ENCODE measurements around the gene INSYN1.

Gene INSYN1

GRCh38 chr15:73799466-73799865, 46.3 kb upstream of the INSYN1 start:
- TF ChIP-seq YY1 (IDR thresholded peaks at IDR 0.05; ENCODE audit: low read depth): no peak
- no peak for TF ChIP-seq FOXM1 (IDR thresholded peaks at IDR 0.05; ENCODE audit: borderline replicate concordance, low read depth)
- no peak for TF ChIP-seq TCF12 (IDR thresholded peaks at IDR 0.05; ENCODE audit: low read depth)
- TF ChIP-seq ZBTB7A (IDR thresholded peaks at IDR 0.05; ENCODE audit: low read depth): no peak
- TF ChIP-seq TEAD4 (IDR thresholded peaks at IDR 0.05): no peak
- TF ChIP-seq MAX (IDR thresholded peaks at IDR 0.05): no peak
- TF ChIP-seq EGR1 (IDR thresholded peaks at IDR 0.05): no peak
- TF ChIP-seq CREB1 (IDR thresholded peaks at IDR 0.05; ENCODE audit: low read depth): no peak
- no peak for TF ChIP-seq CEBPB (IDR thresholded peaks at IDR 0.05)
- TF ChIP-seq USF1 (IDR thresholded peaks at IDR 0.05): no peak
- TF ChIP-seq REST (IDR thresholded peaks at IDR 0.05; ENCODE audit: low read depth): no peak

- TF ChIP-seq REST (IDR thresholded peaks at IDR 0.05; ENCODE audit: low read depth) (no peak), ZBTB7A (IDR thresholded peaks at IDR 0.05; ENCODE audit: low read depth) (no peak), RAD21 (IDR thresholded peaks at IDR 0.05; ENCODE audit: low read depth) (no peak), NFIC (IDR thresholded peaks at IDR 0.05) (peak; percentile 6; the same call in 1 of the 2 replicates), CREB1 (IDR thresholded peaks at IDR 0.05; ENCODE audit: low read depth) (no peak), MAX (IDR thresholded peaks at IDR 0.05) (no peak), FOXM1 (IDR thresholded peaks at IDR 0.05; ENCODE audit: borderline replicate concordance, low read depth) (no peak), TEAD4 (IDR thresholded peaks at IDR 0.05) (peak; percentile 31; the same call in 1 of the 2 replicates), CEBPB (IDR thresholded peaks at IDR 0.05) (no peak), TCF12 (IDR thresholded peaks at IDR 0.05; ENCODE audit: low read depth) (no peak), EGR1 (IDR thresholded peaks at IDR 0.05) (no peak), EP300 (IDR thresholded peaks at IDR 0.05; ENCODE audit: borderline replicate concordance) (no peak), TAF1 (IDR thresholded peaks at IDR 0.05; ENCODE audit: low read depth) (no peak), YY1 (IDR thresholded peaks at IDR 0.05; ENCODE audit: low read depth) (no peak), USF1 (IDR thresholded peaks at IDR 0.05) (no peak)
Measured at GRCh38 chr15:73797366-73798158, 44.4 kb upstream of the INSYN1 start.

GRCh38 chr15:73796331-73796831, 43.2 kb upstream of the INSYN1 start:
- TF ChIP-seq MAX (IDR thresholded peaks at IDR 0.05) (no peak), TAF1 (IDR thresholded peaks at IDR 0.05; ENCODE audit: low read depth) (no peak), TCF12 (IDR thresholded peaks at IDR 0.05; ENCODE audit: low read depth) (no peak), YY1 (IDR thresholded peaks at IDR 0.05; ENCODE audit: low read depth) (no peak), EP300 (IDR thresholded peaks at IDR 0.05; ENCODE audit: borderline replicate concordance) (no peak), CEBPB (IDR thresholded peaks at IDR 0.05) (no peak), EGR1 (IDR thresholded peaks at IDR 0.05) (no peak), RAD21 (IDR thresholded peaks at IDR 0.05; ENCODE audit: low read depth) (no peak), CREB1 (IDR thresholded peaks at IDR 0.05; ENCODE audit: low read depth) (no peak), TEAD4 (IDR thresholded peaks at IDR 0.05) (no peak), NFIC (IDR thresholded peaks at IDR 0.05) (no peak), REST (IDR thresholded peaks at IDR 0.05; ENCODE audit: low read depth) (no peak), FOXM1 (IDR thresholded peaks at IDR 0.05; ENCODE audit: borderline replicate concordance, low read depth) (no peak), USF1 (IDR thresholded peaks at IDR 0.05) (no peak), ZBTB7A (IDR thresholded peaks at IDR 0.05; ENCODE audit: low read depth) (no peak)
